CD14-positive monocyte (primary cell): ENCODE data around the gene PDE4D. TPM values are rescaled to one million over a fixed set of nuclear protein-coding genes. Genes with fewer than 3 reads are reported as not detected.

Experiments used
- DNase-seq, 3 donors: peaks; one replicate each; pipeline ENCODE4 v3.0.0-alpha.2; 2011 to 2022
- H2AFZ ChIP-seq: 2 replicates; pipeline ENCODE4 v1.6.0; 2012; ENCODE audit warnings: mild to moderate bottlenecking, low read depth, low read length, inconsistent platforms; ENCODE audit not compliant: insufficient read depth, poor library complexity, severe bottlenecking
- H3K27ac ChIP-seq, 2 donors: 1 replicate in 1 of 2; 2 replicates in 1 of 2; pipeline ENCODE4 v1.5.1; 2012 to 2013; ENCODE audit warnings: low read length in 2 of 2, control low read depth in 1 of 2, inconsistent platforms in 1 of 2, low read depth in 1 of 2, mild to moderate bottlenecking in 1 of 2
- H3K27me3 ChIP-seq, 2 donors: one replicate each; pipeline versions ENCODE4 v1.6.0 to v1.6.1; 2011 to 2013; ENCODE audit warnings: low read length in 2 of 2; ENCODE audit not compliant: control insufficient read depth in 2 of 2, insufficient read depth in 2 of 2
- H3K36me3 ChIP-seq, 2 donors: replicated peaks in 1 of 2; 1 replicate in 1 of 2; 2 replicates in 1 of 2; pipeline versions ENCODE4 v1.5.1 to v1.6.1; 2012 to 2013; ENCODE audit warnings: low read length in 2 of 2, control low read depth in 1 of 2, inconsistent platforms in 1 of 2, mild to moderate bottlenecking in 1 of 2; ENCODE audit not compliant: insufficient read depth in 2 of 2, control insufficient read depth in 1 of 2
- H3K4me1 ChIP-seq, 2 donors: 1 replicate in 1 of 2; 2 replicates in 1 of 2; pipeline versions ENCODE4 v1.5.1 to v1.6.1; 2012 to 2013; ENCODE audit warnings: low read length in 2 of 2, control low read depth in 1 of 2, inconsistent platforms in 1 of 2, mild to moderate bottlenecking in 1 of 2, moderate library complexity in 1 of 2; ENCODE audit not compliant: insufficient read depth in 2 of 2, control insufficient read depth in 1 of 2
- H3K4me2 ChIP-seq: replicated peaks from 2 replicates; pipeline ENCODE3; 2012; ENCODE audit warnings: low read length, moderate library complexity, mild to moderate bottlenecking; ENCODE audit not compliant: poor library complexity, severe bottlenecking; ENCODE audit errors: extremely low read depth
- H3K4me3 ChIP-seq, 3 experiments: fragments of 200-600 bp in 1 of 3; sonication (generic) in 1 of 3; replicated peaks in 1 of 3; 1 replicate in 2 of 3; 2 replicates in 1 of 3; pipeline ENCODE4 v1.5.1; 2011 to 2013; ENCODE audit warnings: low read length in 3 of 3, mild to moderate bottlenecking in 3 of 3, control low read depth in 2 of 3, low read depth in 2 of 3, inconsistent platforms in 1 of 3, moderate library complexity in 1 of 3
- H3K79me2 ChIP-seq: 2 replicates; pipeline ENCODE4 v1.6.0; 2012; ENCODE audit warnings: mild to moderate bottlenecking, control low read depth, inconsistent platforms, low read length, moderate library complexity; ENCODE audit not compliant: insufficient read depth
- H3K9ac ChIP-seq: 2 replicates; pipeline ENCODE4 v1.6.0; 2017; ENCODE audit warnings: low read length, mild to moderate bottlenecking; ENCODE audit not compliant: insufficient read depth, poor library complexity, severe bottlenecking
- H3K9me3 ChIP-seq, 2 donors: replicated peaks in 1 of 2; 1 replicate in 1 of 2; 2 replicates in 1 of 2; pipeline versions ENCODE4 v1.5.1 to v1.6.1; 2012 to 2013; ENCODE audit warnings: low read length in 2 of 2, control low read depth in 1 of 2; ENCODE audit not compliant: control insufficient read depth in 1 of 2, insufficient read depth in 1 of 2
- H4K20me1 ChIP-seq: 2 replicates; pipeline ENCODE4 v1.6.0; 2012; ENCODE audit warnings: mild to moderate bottlenecking, low read length, control low read depth, moderate library complexity; ENCODE audit not compliant: insufficient read depth
- H3K27ac Mint-ChIP-seq, 7 donors: one replicate each; pipeline ENCODE4 v1.8.0; 2020; ENCODE audit warnings: mild to moderate bottlenecking in 7 of 7, mixed read lengths in 7 of 7, moderate library complexity in 6 of 7, inconsistent platforms in 2 of 7
- H3K27me3 Mint-ChIP-seq, 3 donors: one replicate each; pipeline ENCODE4 v1.8.0; 2021 to 2022; ENCODE audit warnings: low read depth in 3 of 3, mild to moderate bottlenecking in 3 of 3, mixed read lengths in 3 of 3, moderate library complexity in 3 of 3, inconsistent platforms in 1 of 3
- H3K36me3 Mint-ChIP-seq, 2 donors: one replicate each; pipeline ENCODE4 v1.8.0; 2020; ENCODE audit warnings: mixed read lengths in 2 of 2, inconsistent platforms in 1 of 2, mild to moderate bottlenecking in 1 of 2
- H3K4me1 Mint-ChIP-seq: one replicate; pipeline ENCODE4 v1.8.0; 2020; ENCODE audit warnings: mild to moderate bottlenecking, mixed read lengths
- H3K4me3 Mint-ChIP-seq, 2 donors: one replicate each; pipeline ENCODE4 v1.8.0; 2020; ENCODE audit warnings: mild to moderate bottlenecking in 2 of 2, mixed read lengths in 2 of 2, moderate library complexity in 1 of 2
- H3K9me3 Mint-ChIP-seq, 7 donors: one replicate each; pipeline ENCODE4 v1.8.0; 2020 to 2022; ENCODE audit warnings: mixed read lengths in 7 of 7, mild to moderate bottlenecking in 6 of 7, moderate library complexity in 6 of 7, inconsistent platforms in 2 of 7
- CTCF ChIP-seq: fragments of 200-600 bp; IDR thresholded peaks from one replicate; pipeline ENCODE4 v1.8.0; 2022; ENCODE audit warnings: antibody characterized with exemption, mild to moderate bottlenecking
- WGBS: methylation state at CpG from one replicate; pipeline ENCODE4 v1.1.5; 2013; ENCODE audit warnings: missing lambda C conversion rate; ENCODE audit not compliant: insufficient coverage; 5-methylcytosine and 5-hydroxymethylcytosine counted together
- intact Hi-C, 2 donors: fragments of 100-400 bp; cut with micrococcal nuclease; formaldehyde crosslinking; loops; one replicate each; pipeline versions ENCODE4 v1.15.0 to v1.15.1; 2023
- polyA plus RNA-seq, 3 donors: library from polyadenylated mRNA; depleted of rRNA in 1 of 3; unstranded in 2 of 3; stranded (reverse) in 1 of 3; fragments of 300-500 nt in 2 of 3; fragments of >200 nt in 1 of 3; fragmentation: Illumina TruSeq in 2 of 3; gene quantifications; 1 replicate in 2 of 3; 2 replicates in 1 of 3; pipeline ENCODE4 v1.2.3, GENCODE V29; 2012 to 2021

Gene PDE4D
- polyA plus RNA-seq, 3 donors: 1.9 to 3.4 (median 2.8) TPM

- Mint-ChIP-seq H3K4me1 (no peaks in the 10 kb centered on the region), H3K9me3 (no peaks in the 10 kb centered on the region), H3K36me3 (peaks cover 0 to 3% of the 10 kb centered on the region in 2 donors), H3K27ac (peak overlapping the region in 3 of 7 donors; percentile 25 to 60 (median 26)), H3K4me3 (no peak overlapping the region), H3K27me3 (peaks cover 0 to 2% (median 0%) of the 10 kb centered on the region in 3 donors)
- H3K9ac ChIP-seq: no peak overlapping the region
- no peaks in the 10 kb centered on the region for H3K4me1 ChIP-seq
- no peak for TF ChIP-seq CTCF
- peak; percentile 15 to 67 (median 57) for DNase-seq
- no peaks in the 10 kb centered on the region for H3K79me2 ChIP-seq
- no peaks in the 10 kb centered on the region for H3K9me3 ChIP-seq
- no peak overlapping the region for H3K4me2 ChIP-seq
- no peak overlapping the region for H2AFZ ChIP-seq
- H3K4me3 ChIP-seq: no peak overlapping the region
- H3K27ac ChIP-seq: peak overlapping the region in 1 of 2 donors; percentile 27
- H4K20me1 ChIP-seq: no peaks in the 10 kb centered on the region
- no peaks in the 10 kb centered on the region for H3K27me3 ChIP-seq
- intact Hi-C loops: no loop called here
- whole genome bisulfite sequencing: no CpG with 5 or more reads among the region's 2 CpGs
- H3K36me3 ChIP-seq: no peaks in the 10 kb centered on the region
Measured at GRCh38 chr5:59760785-59761348, 132.7 kb downstream of the PDE4D start.

- H3K4me2 ChIP-seq: no peak overlapping the region
- H3K9ac ChIP-seq: no peak overlapping the region
- intact Hi-C loops: no loop called here
- DNase-seq: peak in 2 of 3 donors; percentile 16 to 35
- peaks cover 0 to 3% of the 10 kb centered on the region in 2 donors for H3K36me3 Mint-ChIP-seq
- H3K4me3 ChIP-seq: no peak overlapping the region
- H3K4me3 Mint-ChIP-seq: no peak overlapping the region
- no peaks in the 10 kb centered on the region for H3K36me3 ChIP-seq
- no peaks in the 10 kb centered on the region for H3K4me1 ChIP-seq
- 100% methylated on average over 2 of the region's 4 CpGs for WGBS
- H4K20me1 ChIP-seq: no peaks in the 10 kb centered on the region
- peak overlapping the region in 1 of 2 donors; percentile 7 for H3K27ac ChIP-seq
- peak overlapping the region in 5 of 7 donors; percentile 10 to 89 (median 82) for H3K27ac Mint-ChIP-seq
- H3K9me3 ChIP-seq: no peaks in the 10 kb centered on the region
- H3K79me2 ChIP-seq: no peaks in the 10 kb centered on the region
- no peaks in the 10 kb centered on the region for H3K27me3 Mint-ChIP-seq
- H3K27me3 ChIP-seq: no peaks in the 10 kb centered on the region
- TF ChIP-seq CTCF: no peak
- no peak overlapping the region for H2AFZ ChIP-seq
- H3K4me1 Mint-ChIP-seq: no peaks in the 10 kb centered on the region
- no peaks in the 10 kb centered on the region for H3K9me3 Mint-ChIP-seq
Measured at GRCh38 chr5:59759600-59760351, 133.8 kb downstream of the PDE4D start.
